ENCODE data around the gene SPRR2A.
"Not testable (repeated sequence)": the region's sequence is repeated elsewhere in the genome, so short reads cannot be mapped to it uniquely, and the experiment has no call there.

The SPRR2A gene

GRCh38 chr1:153057375-153057774 is at the start of gene SPRR2A:
SPRR2A (minus strand) TSS chr1:153057512; CDS start chr1:153056735, 777 bp downstream.
- DNase-seq: no peak

- DNase-seq: no peak
These were observed 42.9 kb upstream of the SPRR2A start for GRCh38 chr1:153100245-153100644.

- no peak for DNase-seq
These were observed 42.2 kb upstream of the SPRR2A start for GRCh38 chr1:153099461-153100045.

- no peak for DNase-seq
These were observed 38.5 kb upstream of the SPRR2A start for GRCh38 chr1:153095764-153096163.

GRCh38 chr1:153094426-153094825 is 37.1 kb upstream of the SPRR2A start, which contains the start of gene SPRR2E:
SPRR2E (minus strand) TSS chr1:153094526; CDS start chr1:153093751, 775 bp downstream.
- no peak for DNase-seq

- no peak for DNase-seq
These were observed 30.3 kb upstream of the SPRR2A start for GRCh38 chr1:153087652-153088051.

GRCh38 chr1:153081736-153082135 is 24.4 kb upstream of the SPRR2A start:
- no peak for DNase-seq

GRCh38 chr1:153072806-153073726 is 15.8 kb upstream of the SPRR2A start:
- no peak for DNase-seq

- DNase-seq: no peak
These were observed 14.2 kb upstream of the SPRR2A start, which contains the start of gene SPRR2B for GRCh38 chr1:153071511-153071910. SPRR2B (minus strand) TSS chr1:153071611; CDS start chr1:153070839, 772 bp downstream.

GRCh38 chr1:153070243-153070642 is 12.9 kb upstream of the SPRR2A start:
- no peak for DNase-seq

- DNase-seq: no peak
These were observed 1.8 kb upstream of the SPRR2A start for GRCh38 chr1:153058826-153059784.

GRCh38 chr1:153058154-153058553 is 842 bp upstream of the SPRR2A start:
- DNase-seq: no peak

GRCh38 chr1:153056111-153056510 is 1.2 kb downstream of the SPRR2A start:
- DNase-seq: not testable (repeated sequence)

GRCh38 chr1:153049211-153049610 is 8.1 kb downstream of the SPRR2A start:
- no peak for DNase-seq

GRCh38 chr1:153040950-153041631 is 16.2 kb downstream of the SPRR2A start, which contains the start of gene SPRR2D:
SPRR2D (minus strand) TSS chr1:153041120; CDS start chr1:153040346, 774 bp downstream.
- DNase-seq: no peak

GRCh38 chr1:153035211-153035610 is 22.1 kb downstream of the SPRR2A start:
- DNase-seq: no peak

GRCh38 chr1:153032677-153033308 is 24.5 kb downstream of the SPRR2A start:
- no peak for DNase-seq

GRCh38 chr1:153032073-153032472 is 25.2 kb downstream of the SPRR2A start:
- no peak for DNase-seq

GRCh38 chr1:153030895-153031294 is 26.4 kb downstream of the SPRR2A start, which contains the start of gene SPRR1B:
SPRR1B (plus strand) TSS chr1:153031203; CDS start chr1:153032346, 1,143 bp downstream.
- DNase-seq: no peak

- DNase-seq: no peak
These were observed 28.5 kb downstream of the SPRR2A start for GRCh38 chr1:153028766-153029165.

- DNase-seq: no peak
These were observed 31.5 kb downstream of the SPRR2A start for GRCh38 chr1:153025797-153026196.

All from AML-193 (cell line).